GM23338 (cell line): Measurements from ENCODE around the gene ARID3B. TPM values are rescaled to one million over a fixed set of nuclear protein-coding genes. Genes with fewer than 3 reads are reported as not detected.

Experiments
- ATAC-seq: fragments of 200-7000 bp; cut with Tn5 transposase; 3 replicates; pipeline ENCODE4 v1.9.1; 2020
- DNase-seq: peaks from one replicate; pipeline ENCODE4 v3.0.0-alpha.2; 2015; ENCODE audit warnings: low spot score
- H2AFZ ChIP-seq: fragments of 200-600 bp; sonication (generic); 2 replicates; pipeline ENCODE4 v1.8.0; 2016; ENCODE audit warnings: antibody characterized with exemption, mild to moderate bottlenecking, moderate library complexity
- H3F3A ChIP-seq: fragments of 200-600 bp; sonication (generic); replicated peaks from 2 replicates; pipeline ENCODE4 v1.8.0; 2017; ENCODE audit warnings: antibody characterized with exemption, mixed run types, low read depth
- H3K27ac ChIP-seq: fragments of 200-600 bp; sonication (generic); 2 replicates; pipeline ENCODE4 v1.6.1; 2016; ENCODE audit warnings: low read depth
- H3K27me3 ChIP-seq: fragments of 200-600 bp; sonication (generic); 2 replicates; pipeline ENCODE4 v1.8.0; 2016; ENCODE audit warnings: mild to moderate bottlenecking, mixed run types, moderate library complexity; ENCODE audit not compliant: insufficient read depth
- H3K36me3 ChIP-seq: fragments of 200-600 bp; sonication (generic); 2 replicates; pipeline ENCODE4 v1.8.0; 2016; ENCODE audit warnings: mild to moderate bottlenecking; ENCODE audit not compliant: insufficient read depth
- H3K4me1 ChIP-seq: fragments of 200-600 bp; sonication (generic); 2 replicates; pipeline ENCODE4 v1.8.0; 2016; ENCODE audit warnings: mild to moderate bottlenecking, moderate library complexity; ENCODE audit not compliant: insufficient read depth
- H3K4me2 ChIP-seq: fragments of 200-600 bp; sonication (generic); 2 replicates; pipeline ENCODE4 v1.7.1; 2017; ENCODE audit warnings: mixed run types
- H3K4me3 ChIP-seq: fragments of 200-600 bp; sonication (generic); 2 replicates; pipeline ENCODE4 v1.6.1; 2016; ENCODE audit warnings: mixed run types
- H3K79me2 ChIP-seq: fragments of 200-600 bp; sonication (generic); replicated peaks from 2 replicates; pipeline ENCODE4 v1.8.0; 2017; ENCODE audit warnings: mild to moderate bottlenecking; ENCODE audit not compliant: insufficient read depth
- H3K9me2 ChIP-seq: fragments of 200-600 bp; sonication (generic); 2 replicates; pipeline ENCODE4 v1.8.0; 2017; ENCODE audit not compliant: insufficient read depth
- H4K20me1 ChIP-seq: fragments of 200-600 bp; sonication (generic); replicated peaks from 2 replicates; pipeline ENCODE4 v1.8.0; 2017; ENCODE audit warnings: mild to moderate bottlenecking; ENCODE audit not compliant: insufficient read depth
- H3K27ac Mint-ChIP-seq: 2 replicates; pipeline ENCODE4 v1.8.0; 2020; ENCODE audit warnings: inconsistent platforms, mild to moderate bottlenecking, moderate library complexity, mixed read lengths
- H3K27me3 Mint-ChIP-seq: 3 replicates; pipeline ENCODE4 v1.8.0; 2022; ENCODE audit warnings: low read depth, mild to moderate bottlenecking, moderate library complexity, mixed read lengths, inconsistent platforms; ENCODE audit not compliant: insufficient read depth, poor library complexity
- H3K36me3 Mint-ChIP-seq: 3 replicates; pipeline ENCODE4 v1.8.0; 2021; ENCODE audit warnings: low read depth, mild to moderate bottlenecking, inconsistent platforms, moderate library complexity, mixed read lengths
- H3K4me1 Mint-ChIP-seq: 3 replicates; pipeline ENCODE4 v1.8.0; 2020; ENCODE audit warnings: mild to moderate bottlenecking, inconsistent platforms, mixed read lengths
- H3K4me3 Mint-ChIP-seq: 3 replicates; pipeline ENCODE4 v1.8.0; 2021; ENCODE audit warnings: moderate library complexity, mild to moderate bottlenecking, inconsistent platforms, mixed read lengths
- H3K9me3 Mint-ChIP-seq: 3 replicates; pipeline ENCODE4 v1.8.0; 2020; ENCODE audit warnings: moderate library complexity, mild to moderate bottlenecking, inconsistent platforms, mixed read lengths
- CREB1 ChIP-seq: fragments of 250-450 bp; sonication (Bioruptor Pico); IDR thresholded peaks from 2 replicates; pipeline ENCODE4 v1.5.0; 2020; ENCODE audit warnings: low read depth, mild to moderate bottlenecking, moderate library complexity
- EZH2 ChIP-seq: fragments of 200-600 bp; sonication (generic); IDR thresholded peaks from one replicate; pipeline ENCODE4 v1.8.0; 2017; ENCODE audit warnings: antibody characterized with exemption, mild to moderate bottlenecking, low read depth; ENCODE audit not compliant: unreplicated experiment
- EZH2phosphoT487 ChIP-seq: fragments of 200-600 bp; sonication (generic); IDR thresholded peaks from one replicate; pipeline ENCODE4 v1.8.1; 2018; ENCODE audit warnings: antibody characterized with exemption; ENCODE audit not compliant: unreplicated experiment
- JUNB ChIP-seq: IDR thresholded peaks from one replicate; pipeline ENCODE4 v1.6.1; 2016; ENCODE audit warnings: antibody characterized with exemption; ENCODE audit not compliant: unreplicated experiment
- NANOG ChIP-seq: IDR thresholded peaks from 2 replicates; pipeline ENCODE4 v1.6.1; 2016; ENCODE audit warnings: antibody characterized with exemption, borderline replicate concordance
- POLR2AphosphoS5 ChIP-seq: IDR thresholded peaks from 2 replicates; pipeline ENCODE4 v1.6.1; 2016; ENCODE audit warnings: antibody characterized with exemption, low read depth
- ZNF114 ChIP-seq: fragments of 250-450 bp; sonication (Bioruptor Pico); IDR thresholded peaks from 2 replicates; pipeline ENCODE4 v1.5.0; 2020; ENCODE audit warnings: mild to moderate bottlenecking, moderate library complexity
- polyA plus RNA-seq: library from polyadenylated mRNA; unstranded; fragments of >200 nt; fragmentation: Nextera tagmentation; extraction: Ambion mirVana; gene quantifications from 2 replicates; pipeline ENCODE4 v1.2.1, GENCODE V29; 2016
- total RNA-seq: library from RNA; depleted of rRNA; stranded (reverse); fragments of >200 nt; shearing (Covaris generic); gene quantifications from 2 replicates; pipeline ENCODE4 v1.2.3, GENCODE V29; 2014
- TF ChIP-seq, protein P1 (sequence below): IDR thresholded peaks from one replicate; pipeline ENCODE4 v1.6.1; 2018; ENCODE audit warnings: antibody characterized with exemption; ENCODE audit not compliant: unreplicated experiment
- TF ChIP-seq, protein P2 (sequence below): IDR thresholded peaks from 2 replicates; pipeline ENCODE4 v1.6.1; 2016; ENCODE audit warnings: antibody characterized with exemption
- TF ChIP-seq, protein P3 (sequence below): fragments of 250-450 bp; sonication (Bioruptor Pico); IDR thresholded peaks from 2 replicates; pipeline ENCODE4 v1.5.0; 2020; ENCODE audit warnings: mild to moderate bottlenecking, moderate library complexity
- TF ChIP-seq, protein P4 (sequence below), 2 experiments: fragments of 200-600 bp in 1 of 2; sonication (generic) in 1 of 2; conservative IDR thresholded peaks; 2 replicates each; pipeline versions ENCODE4 v1.5.1 to v1.6.1; 2016 to 2017; ENCODE audit warnings: antibody characterized with exemption in 2 of 2, low read depth in 2 of 2, mild to moderate bottlenecking in 2 of 2, moderate library complexity in 1 of 2

ARID3B gene
- total and polyA plus RNA-seq, 2 experiments from 2014 or later: 65.5 to 147 TPM

DNA sequence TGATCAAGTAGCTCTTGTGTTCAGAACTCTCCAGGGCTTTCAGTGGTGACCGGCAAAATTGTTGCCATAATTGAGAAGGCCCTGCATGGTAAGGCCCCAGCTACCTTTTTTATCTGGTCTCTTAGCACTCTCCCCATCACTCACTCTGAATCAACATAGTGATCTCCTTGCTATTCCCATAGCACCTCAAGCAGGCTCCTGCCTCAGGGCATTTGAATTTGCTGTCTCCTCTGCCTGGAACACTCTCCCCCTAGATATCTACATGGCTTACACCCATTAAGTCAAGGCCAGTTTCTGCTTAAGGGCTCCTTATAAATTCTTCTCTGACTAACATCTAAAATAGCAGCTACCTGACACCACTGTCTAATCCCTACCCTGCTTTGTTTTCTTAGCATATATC lies 3.3 kb upstream of the ARID3B start:
- no peak for ATAC-seq

More for the DNA sequence above, 3.3 kb upstream of the ARID3B start:
- Mint-ChIP-seq H3K4me1 (peaks cover 12% of the 10 kb centered on the region), H3K36me3 (peaks cover 2% of the 10 kb centered on the region; the same call in 1 of the 3 replicates), H3K27ac (no peak overlapping the region), H3K4me3 (no peak overlapping the region), H3K9me3 (no peaks in the 10 kb centered on the region), H3K27me3 (peaks cover 10% of the 10 kb centered on the region)
- Histone ChIP-seq H3K36me3 (no peaks in the 10 kb centered on the region), H3K9me2 (no peaks in the 10 kb centered on the region), H3K79me2 (peaks cover 35% of the 10 kb centered on the region), H3K27me3 (no peaks in the 10 kb centered on the region), H4K20me1 (no peaks in the 10 kb centered on the region), H3K27ac (no peak overlapping the region), H3F3A (peaks cover 8% of the 10 kb centered on the region; the same call in 1 of the 2 replicates), H3K4me2 (no peak overlapping the region), H2AFZ (no peak overlapping the region), H3K4me1 (peaks cover 15% of the 10 kb centered on the region), H3K4me3 (no peak overlapping the region)
- TF ChIP-seq, protein P1, sequence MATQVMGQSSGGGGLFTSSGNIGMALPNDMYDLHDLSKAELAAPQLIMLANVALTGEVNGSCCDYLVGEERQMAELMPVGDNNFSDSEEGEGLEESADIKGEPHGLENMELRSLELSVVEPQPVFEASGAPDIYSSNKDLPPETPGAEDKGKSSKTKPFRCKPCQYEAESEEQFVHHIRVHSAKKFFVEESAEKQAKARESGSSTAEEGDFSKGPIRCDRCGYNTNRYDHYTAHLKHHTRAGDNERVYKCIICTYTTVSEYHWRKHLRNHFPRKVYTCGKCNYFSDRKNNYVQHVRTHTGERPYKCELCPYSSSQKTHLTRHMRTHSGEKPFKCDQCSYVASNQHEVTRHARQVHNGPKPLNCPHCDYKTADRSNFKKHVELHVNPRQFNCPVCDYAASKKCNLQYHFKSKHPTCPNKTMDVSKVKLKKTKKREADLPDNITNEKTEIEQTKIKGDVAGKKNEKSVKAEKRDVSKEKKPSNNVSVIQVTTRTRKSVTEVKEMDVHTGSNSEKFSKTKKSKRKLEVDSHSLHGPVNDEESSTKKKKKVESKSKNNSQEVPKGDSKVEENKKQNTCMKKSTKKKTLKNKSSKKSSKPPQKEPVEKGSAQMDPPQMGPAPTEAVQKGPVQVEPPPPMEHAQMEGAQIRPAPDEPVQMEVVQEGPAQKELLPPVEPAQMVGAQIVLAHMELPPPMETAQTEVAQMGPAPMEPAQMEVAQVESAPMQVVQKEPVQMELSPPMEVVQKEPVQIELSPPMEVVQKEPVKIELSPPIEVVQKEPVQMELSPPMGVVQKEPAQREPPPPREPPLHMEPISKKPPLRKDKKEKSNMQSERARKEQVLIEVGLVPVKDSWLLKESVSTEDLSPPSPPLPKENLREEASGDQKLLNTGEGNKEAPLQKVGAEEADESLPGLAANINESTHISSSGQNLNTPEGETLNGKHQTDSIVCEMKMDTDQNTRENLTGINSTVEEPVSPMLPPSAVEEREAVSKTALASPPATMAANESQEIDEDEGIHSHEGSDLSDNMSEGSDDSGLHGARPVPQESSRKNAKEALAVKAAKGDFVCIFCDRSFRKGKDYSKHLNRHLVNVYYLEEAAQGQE: no peak
- TF ChIP-seq POLR2AphosphoS5 (no peak), NANOG (no peak), JUNB (no peak), EZH2phosphoT487 (no peak), EZH2 (no peak), CREB1 (CRISPR knock-in tag) (no peak), ZNF114 (no peak)
- TF ChIP-seq, protein P2, sequence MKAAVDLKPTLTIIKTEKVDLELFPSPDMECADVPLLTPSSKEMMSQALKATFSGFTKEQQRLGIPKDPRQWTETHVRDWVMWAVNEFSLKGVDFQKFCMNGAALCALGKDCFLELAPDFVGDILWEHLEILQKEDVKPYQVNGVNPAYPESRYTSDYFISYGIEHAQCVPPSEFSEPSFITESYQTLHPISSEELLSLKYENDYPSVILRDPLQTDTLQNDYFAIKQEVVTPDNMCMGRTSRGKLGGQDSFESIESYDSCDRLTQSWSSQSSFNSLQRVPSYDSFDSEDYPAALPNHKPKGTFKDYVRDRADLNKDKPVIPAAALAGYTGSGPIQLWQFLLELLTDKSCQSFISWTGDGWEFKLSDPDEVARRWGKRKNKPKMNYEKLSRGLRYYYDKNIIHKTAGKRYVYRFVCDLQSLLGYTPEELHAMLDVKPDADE: no peak
- TF ChIP-seq, protein P3, sequence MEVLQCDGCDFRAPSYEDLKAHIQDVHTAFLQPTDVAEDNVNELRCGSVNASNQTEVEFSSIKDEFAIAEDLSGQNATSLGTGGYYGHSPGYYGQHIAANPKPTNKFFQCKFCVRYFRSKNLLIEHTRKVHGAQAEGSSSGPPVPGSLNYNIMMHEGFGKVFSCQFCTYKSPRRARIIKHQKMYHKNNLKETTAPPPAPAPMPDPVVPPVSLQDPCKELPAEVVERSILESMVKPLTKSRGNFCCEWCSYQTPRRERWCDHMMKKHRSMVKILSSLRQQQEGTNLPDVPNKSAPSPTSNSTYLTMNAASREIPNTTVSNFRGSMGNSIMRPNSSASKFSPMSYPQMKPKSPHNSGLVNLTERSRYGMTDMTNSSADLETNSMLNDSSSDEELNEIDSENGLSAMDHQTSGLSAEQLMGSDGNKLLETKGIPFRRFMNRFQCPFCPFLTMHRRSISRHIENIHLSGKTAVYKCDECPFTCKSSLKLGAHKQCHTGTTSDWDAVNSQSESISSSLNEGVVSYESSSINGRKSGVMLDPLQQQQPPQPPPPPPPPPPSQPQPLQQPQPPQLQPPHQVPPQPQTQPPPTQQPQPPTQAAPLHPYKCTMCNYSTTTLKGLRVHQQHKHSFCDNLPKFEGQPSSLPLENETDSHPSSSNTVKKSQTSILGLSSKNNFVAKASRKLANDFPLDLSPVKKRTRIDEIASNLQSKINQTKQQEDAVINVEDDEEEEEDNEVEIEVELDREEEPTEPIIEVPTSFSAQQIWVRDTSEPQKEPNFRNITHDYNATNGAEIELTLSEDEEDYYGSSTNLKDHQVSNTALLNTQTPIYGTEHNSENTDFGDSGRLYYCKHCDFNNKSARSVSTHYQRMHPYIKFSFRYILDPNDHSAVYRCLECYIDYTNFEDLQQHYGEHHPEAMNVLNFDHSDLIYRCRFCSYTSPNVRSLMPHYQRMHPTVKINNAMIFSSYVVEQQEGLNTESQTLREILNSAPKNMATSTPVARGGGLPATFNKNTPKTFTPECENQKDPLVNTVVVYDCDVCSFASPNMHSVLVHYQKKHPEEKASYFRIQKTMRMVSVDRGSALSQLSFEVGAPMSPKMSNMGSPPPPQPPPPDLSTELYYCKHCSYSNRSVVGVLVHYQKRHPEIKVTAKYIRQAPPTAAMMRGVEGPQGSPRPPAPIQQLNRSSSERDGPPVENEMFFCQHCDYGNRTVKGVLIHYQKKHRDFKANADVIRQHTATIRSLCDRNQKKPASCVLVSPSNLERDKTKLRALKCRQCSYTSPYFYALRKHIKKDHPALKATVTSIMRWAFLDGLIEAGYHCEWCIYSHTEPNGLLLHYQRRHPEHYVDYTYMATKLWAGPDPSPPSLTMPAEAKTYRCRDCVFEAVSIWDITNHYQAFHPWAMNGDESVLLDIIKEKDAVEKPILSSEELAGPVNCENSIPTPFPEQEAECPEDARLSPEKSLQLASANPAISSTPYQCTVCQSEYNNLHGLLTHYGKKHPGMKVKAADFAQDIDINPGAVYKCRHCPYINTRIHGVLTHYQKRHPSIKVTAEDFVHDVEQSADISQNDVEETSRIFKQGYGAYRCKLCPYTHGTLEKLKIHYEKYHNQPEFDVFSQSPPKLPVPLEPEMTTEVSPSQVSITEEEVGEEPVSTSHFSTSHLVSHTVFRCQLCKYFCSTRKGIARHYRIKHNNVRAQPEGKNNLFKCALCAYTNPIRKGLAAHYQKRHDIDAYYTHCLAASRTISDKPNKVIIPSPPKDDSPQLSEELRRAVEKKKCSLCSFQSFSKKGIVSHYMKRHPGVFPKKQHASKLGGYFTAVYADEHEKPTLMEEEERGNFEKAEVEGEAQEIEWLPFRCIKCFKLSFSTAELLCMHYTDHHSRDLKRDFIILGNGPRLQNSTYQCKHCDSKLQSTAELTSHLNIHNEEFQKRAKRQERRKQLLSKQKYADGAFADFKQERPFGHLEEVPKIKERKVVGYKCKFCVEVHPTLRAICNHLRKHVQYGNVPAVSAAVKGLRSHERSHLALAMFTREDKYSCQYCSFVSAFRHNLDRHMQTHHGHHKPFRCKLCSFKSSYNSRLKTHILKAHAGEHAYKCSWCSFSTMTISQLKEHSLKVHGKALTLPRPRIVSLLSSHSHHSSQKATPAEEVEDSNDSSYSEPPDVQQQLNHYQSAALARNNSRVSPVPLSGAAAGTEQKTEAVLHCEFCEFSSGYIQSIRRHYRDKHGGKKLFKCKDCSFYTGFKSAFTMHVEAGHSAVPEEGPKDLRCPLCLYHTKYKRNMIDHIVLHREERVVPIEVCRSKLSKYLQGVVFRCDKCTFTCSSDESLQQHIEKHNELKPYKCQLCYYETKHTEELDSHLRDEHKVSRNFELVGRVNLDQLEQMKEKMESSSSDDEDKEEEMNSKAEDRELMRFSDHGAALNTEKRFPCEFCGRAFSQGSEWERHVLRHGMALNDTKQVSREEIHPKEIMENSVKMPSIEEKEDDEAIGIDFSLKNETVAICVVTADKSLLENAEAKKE (CRISPR knock-in tag): no peak
- TF ChIP-seq, protein P4, sequence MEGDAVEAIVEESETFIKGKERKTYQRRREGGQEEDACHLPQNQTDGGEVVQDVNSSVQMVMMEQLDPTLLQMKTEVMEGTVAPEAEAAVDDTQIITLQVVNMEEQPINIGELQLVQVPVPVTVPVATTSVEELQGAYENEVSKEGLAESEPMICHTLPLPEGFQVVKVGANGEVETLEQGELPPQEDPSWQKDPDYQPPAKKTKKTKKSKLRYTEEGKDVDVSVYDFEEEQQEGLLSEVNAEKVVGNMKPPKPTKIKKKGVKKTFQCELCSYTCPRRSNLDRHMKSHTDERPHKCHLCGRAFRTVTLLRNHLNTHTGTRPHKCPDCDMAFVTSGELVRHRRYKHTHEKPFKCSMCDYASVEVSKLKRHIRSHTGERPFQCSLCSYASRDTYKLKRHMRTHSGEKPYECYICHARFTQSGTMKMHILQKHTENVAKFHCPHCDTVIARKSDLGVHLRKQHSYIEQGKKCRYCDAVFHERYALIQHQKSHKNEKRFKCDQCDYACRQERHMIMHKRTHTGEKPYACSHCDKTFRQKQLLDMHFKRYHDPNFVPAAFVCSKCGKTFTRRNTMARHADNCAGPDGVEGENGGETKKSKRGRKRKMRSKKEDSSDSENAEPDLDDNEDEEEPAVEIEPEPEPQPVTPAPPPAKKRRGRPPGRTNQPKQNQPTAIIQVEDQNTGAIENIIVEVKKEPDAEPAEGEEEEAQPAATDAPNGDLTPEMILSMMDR (conservative IDR thresholded peaks at IDR 0.05; ENCODE audit: low read depth in 2 of 2): no peak
- DNase-seq: no peak
